CD4-positive, alpha-beta T cell treated with Interleukin-4 for 4 hours (primary cell): ENCODE data around the gene YEATS4.
A peak's percentile ranks its signal among the peaks of the same experiment; 100 is the strongest.

ENCODE experiments used
- DNase-seq: peaks from one replicate; pipeline ENCODE4 v3.0.0-alpha.2; 2020

Gene YEATS4

GRCh38 chr12:69343357-69343756 is 16.2 kb upstream of the YEATS4 start:
- no peak for DNase-seq

DNA sequence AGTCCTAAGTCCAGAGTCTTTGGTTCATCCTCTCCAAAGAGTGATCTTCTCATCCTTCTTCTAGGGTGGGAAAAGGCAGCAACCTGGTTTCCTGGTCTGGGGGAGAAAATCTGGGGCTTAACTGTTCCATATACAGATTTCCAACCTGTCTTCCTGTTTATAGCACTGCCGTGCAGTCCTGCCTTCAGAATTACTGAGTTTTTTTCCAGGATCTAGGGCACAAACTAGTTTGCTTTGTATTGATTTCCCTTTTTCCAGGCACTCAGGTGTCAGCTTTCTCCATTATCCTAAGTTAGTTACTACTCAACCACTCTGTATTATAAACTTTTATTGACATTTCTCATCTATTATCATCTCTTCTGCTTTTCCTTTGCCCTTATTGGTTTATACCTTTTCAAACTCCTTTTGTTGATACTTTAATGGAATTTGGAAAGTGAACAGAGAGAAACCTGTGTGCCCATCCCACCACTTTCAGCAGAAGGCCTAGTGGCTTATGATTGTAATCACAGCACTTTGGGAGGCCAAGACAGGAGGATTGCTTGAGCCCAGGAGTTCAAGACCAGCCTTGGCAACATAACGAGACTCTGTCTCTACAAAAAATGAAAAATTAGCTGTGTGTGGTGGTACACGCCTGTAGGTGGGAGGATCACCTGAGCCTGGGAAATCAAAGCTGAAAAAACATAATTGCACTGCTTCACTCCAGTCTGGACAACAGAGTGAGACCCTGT is 15.5 kb upstream of the YEATS4 start:
- DNase-seq, result no peak

GRCh38 chr12:69345077-69345476 is 14.5 kb upstream of the YEATS4 start:
- no peak for DNase-seq

DNA sequence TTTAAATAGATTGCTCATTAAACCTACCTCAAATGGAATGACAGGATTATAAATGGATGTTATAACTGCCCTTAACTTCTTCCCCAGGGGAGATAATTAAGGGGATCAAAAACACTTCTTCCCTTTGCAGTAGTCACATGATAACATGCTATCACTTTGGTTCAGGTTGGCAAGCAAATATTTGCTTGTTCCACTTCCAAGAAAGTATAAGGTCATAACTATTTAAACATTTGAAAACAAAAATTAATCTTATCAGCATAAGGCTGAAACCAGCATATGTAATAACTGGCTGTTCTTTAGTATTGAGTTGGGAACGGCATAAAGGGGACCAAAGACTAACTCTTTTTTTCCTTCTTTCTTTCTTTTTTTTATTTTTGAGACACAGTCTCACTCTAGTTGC is 13.8 kb upstream of the YEATS4 start:
- no peak for DNase-seq

- DNase-seq, result no peak
Measured at GRCh38 chr12:69348162-69348938, 11.2 kb upstream of the YEATS4 start, which contains the start of gene LYZ. TSS of gene LYZ (plus strand) at chr12:69348381. CDS start at chr12:69348409, 28 bp downstream.

- no peak for DNase-seq
Measured at GRCh38 chr12:69350002-69350626, 9.4 kb upstream of the YEATS4 start.

DNA sequence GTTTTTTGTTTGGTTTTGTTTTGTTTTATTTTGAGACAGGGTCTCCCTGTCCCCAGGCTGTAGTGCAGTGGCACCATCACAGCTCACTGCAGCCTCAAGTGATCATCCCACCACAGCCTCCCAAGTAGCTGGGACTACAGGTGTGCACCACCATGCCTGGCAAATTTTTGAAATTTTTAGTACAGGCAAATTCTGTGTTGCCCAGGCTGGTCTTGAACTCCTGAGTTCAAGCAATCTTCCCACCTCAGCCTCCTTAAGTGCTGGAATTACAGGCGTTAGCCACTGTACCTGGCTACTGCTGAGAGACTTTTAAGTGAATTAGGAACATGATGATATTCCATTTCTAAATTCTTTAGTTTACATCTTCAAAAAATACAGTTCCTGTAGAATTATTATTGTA is 8.8 kb upstream of the YEATS4 start:
- DNase-seq, result no peak

DNA sequence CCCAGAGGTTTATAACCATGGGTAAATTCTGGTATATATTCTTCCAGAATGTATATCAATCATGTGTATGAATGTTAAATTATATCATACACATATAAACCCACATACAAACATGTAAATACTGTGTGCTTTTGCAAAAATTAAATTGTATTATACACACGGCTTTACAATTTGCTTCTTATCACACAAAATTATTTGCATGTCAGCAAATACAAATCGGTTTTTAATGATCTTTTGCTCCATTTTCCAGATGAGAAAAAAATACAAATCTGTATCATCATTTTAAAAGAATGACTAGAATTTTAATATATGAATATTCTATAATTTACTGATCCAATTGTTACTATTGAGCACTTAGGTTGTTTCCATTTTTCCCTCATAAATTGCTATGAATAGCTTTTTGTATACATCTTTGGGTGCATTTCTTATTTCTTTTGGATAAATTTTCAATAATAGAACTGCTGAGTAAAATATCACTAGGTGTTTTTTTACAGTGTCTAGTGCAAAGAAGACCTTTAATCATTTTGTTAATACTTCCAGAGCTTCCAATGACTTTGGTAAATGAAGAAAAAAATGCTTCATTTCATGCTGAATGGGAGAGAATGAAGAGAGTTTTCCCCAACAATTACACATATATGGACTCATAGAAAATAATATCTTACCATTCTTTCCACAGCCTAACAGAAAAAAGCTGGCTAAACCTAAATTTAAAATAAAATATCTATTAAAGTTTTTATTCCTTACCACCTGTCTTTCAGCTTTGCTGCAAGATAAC is 7.9 kb upstream of the YEATS4 start:
- DNase-seq, result no peak

DNA sequence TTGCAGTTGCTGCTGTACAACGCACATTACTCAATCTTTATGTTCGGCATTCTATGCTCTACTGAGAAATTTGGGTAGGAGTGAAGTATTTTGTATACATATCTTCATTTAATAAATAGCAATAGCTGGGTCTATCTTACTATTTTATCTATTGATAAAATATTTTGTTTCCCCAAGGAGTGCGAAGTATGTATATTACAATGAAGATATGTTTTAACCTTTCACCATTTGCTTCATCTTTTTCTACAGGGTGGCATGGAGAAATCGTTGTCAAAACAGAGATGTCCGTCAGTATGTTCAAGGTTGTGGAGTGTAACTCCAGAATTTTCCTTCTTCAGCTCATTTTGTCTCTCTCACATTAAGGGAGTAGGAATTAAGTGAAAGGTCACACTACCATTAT is 6.6 kb upstream of the YEATS4 start:
- no peak for DNase-seq

GRCh38 chr12:69354172-69354555 is 5.4 kb upstream of the YEATS4 start:
- no peak for DNase-seq

DNA sequence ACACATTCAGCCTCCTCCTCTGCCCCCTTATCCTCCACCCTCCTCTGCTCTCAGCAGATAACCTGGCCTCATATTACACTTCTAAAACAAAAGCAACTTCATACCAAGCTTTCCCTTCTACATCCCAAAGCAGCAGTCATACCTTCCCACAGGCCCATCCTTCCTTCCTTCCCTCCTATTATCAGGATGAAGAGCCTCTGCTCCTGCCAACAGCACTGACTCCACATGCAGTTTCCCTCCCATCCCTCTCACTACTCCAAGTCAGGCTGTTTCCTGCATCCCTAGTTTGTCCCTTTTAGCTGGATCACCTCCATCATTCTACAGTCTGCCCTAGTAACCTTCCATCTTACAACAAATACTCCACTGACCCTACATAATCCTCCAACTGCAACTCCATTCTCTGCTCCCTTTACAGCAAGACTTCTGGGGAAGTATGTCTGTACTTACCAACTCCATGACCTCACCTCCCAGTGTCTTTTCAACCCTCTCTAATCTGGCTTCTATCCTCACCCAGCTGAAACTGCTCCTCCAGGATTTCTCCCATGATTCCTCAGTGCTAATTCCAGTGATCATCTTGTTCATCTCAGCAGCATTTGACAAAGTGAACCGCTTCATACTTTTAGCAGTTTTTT is 4.9 kb upstream of the YEATS4 start:
- DNase-seq, result no peak

GRCh38 chr12:69355363-69356028 is 4.0 kb upstream of the YEATS4 start:
- DNase-seq, result no peak

DNA sequence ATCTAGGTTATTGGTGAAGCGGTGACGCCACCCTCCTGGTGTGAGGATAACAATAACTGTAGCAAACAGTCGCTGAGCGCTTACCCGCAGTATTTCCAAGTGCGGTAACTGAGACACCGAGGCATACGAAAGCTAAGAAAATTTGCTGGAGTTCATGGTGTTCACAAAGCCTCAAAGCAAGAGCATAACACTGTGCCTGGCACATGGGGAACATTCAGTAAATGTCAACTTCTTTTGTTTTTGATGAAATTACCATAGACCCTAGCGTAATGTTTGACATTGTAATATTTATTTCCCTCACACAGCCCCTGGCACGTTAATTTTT is 767 bp downstream of the YEATS4 start:
- DNase-seq, result no peak

DNA sequence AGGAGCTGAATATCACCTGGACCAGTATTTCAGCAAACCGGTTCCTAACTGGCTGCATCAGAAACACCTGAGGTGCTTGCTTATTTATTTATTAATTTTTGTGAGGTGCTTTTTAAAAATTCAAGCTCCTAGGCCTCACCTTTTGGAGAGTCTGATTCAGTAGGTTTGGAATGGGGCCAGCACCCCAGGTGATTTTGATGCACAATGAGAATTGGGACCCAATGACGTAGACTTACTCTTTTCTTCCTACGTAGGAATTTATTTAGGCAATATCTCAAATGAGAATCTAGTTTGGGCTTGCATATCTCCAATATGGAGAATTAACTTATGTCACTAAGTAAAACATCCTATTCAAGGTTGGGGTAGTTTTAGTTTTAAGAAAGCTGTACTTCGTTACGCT is 7.3 kb downstream of the YEATS4 start:
- no peak for DNase-seq

- no peak for DNase-seq
Measured at GRCh38 chr12:69368171-69368570, 8.6 kb downstream of the YEATS4 start.

DNA sequence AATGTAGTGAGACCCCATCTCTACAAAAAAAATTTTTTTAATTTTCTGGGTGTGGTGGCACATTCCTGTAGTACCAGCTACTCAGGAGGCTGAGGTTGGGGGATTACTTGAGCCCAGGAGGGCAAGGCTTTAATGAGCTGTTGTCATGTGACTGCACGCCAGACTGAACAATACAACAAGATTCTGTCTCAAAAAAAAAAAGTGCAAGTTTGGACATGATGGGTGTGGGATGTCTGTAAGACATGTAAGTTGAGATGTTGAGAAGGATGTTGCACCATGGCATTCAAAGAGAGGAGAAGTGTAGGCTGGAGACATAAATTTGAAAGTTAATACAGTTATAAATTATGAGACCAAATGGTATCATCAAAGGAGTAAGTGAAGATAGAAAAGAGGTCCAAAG is 23.5 kb downstream of the YEATS4 start:
- no peak for DNase-seq

DNA sequence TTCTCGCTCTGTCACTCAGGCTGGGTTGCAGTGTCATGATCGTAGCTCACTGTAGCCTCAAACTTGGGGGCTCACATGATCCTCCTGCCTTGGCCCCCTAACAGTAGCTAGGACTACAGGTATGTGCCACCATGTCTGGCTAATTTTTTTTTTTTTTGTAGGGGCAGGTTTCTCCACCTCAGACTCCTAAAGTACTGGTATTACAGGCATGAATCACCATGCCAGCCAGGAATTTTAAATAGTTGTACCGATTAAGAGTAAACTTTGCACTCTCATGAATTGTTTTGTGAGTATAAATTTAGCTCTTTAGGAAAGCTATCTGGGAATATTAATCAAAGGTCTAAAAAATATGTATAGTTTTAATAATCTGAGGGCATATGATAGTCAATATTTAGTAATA is 25.5 kb downstream of the YEATS4 start:
- no peak for DNase-seq

DNA sequence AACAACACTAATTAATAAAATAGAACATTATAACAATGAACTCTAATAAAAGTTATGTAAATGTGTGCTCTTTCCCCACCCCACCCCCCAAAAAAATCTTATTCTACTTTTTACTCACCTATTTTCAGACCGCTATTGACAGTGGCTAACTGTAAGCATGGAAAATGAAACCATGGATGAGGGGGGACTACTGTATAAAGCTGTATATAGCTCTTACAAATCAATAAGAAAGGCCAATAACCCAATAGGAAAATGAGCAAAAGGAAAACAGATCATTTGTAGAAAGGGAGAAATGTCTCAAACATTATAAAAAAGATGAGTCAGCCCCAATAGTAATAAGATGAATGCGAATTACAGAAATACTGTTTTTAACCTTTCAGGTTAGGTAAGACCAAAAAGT is 27.4 kb downstream of the YEATS4 start:
- DNase-seq, result no peak

- DNase-seq, result peak; percentile 16
Measured at GRCh38 chr12:69388371-69388770, 28.8 kb downstream of the YEATS4 start.

DNA sequence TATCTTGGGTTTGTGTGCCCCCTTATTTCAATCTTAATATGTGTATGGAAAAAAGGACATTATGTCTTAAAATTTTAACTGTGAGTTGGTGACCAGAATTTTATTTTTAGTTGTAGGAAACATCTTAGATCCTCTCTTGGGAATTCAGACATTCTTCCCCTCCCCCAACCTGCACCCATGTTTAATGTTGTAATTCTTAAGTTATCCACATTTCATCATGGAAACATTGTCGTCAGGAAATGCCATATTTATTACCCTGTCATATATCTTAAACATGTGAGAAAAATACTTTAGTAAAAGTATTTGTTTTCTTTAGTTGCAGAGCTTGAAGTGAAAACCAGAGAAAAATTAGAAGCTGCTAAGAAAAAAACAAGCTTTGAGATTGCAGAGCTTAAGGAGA is 30.3 kb downstream of the YEATS4 start:
- no peak for DNase-seq

DNA sequence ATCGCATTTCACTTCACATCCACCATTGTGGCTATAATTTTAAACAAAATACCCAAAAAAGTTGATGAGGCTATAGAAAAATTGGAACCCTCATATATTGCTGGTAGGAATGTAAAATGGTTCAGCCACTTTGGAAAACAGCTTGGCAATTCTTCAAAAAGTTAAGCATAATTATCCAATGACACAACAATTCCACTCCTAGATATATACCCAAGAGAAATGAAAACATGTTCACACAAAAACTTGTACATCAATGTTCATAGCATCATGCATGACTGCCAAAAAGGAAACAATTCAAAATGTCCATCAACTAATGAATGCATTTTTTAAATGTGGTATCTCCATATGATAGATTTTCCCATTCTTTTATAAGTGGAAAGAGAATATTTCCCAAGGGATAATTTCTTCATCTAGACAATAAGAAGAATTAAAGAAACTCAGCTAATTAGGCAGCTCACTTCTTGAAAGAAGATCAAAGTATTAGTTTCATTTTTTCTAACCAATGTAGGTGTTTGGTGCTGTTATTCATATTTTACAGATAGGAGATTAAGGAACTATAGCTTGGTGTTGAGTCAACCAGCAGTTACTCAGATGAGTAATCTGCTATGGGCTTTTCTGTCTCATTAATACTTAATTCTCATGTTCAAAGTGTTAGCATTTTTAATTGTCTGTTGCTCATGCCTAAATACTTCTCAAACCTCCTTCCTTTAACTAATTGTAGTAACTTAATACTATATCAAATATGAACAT is 32.8 kb downstream of the YEATS4 start:
- DNase-seq, result no peak

DNA sequence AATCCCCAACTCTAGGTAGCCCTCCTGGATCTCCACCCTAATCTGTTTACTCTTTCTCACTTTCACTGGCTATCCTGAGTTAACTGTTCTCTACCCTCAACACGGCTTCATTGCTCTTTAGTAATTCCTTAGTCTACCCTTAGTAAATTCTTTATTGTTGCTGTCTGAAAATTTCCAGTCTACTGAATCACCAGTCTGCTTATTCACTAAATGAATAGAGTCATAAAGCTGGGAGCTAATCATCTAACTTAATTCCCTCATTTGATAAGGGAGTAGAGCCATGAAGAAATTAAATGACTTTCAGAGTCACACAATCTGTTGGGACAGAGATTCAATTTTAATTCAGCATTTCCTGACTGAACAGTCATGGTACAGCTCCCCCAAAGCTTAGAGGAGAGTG is 36.5 kb downstream of the YEATS4 start:
- DNase-seq, result no peak
